Trophoblast cell (in vitro differentiated cells and primary cell): ENCODE data around the gene LYG1.
"Not testable (repeated sequence)": the region's sequence is repeated elsewhere in the genome, so short reads cannot be mapped to it uniquely, and the experiment has no call there.

ENCODE experiments used
- DNase-seq, 2 donors: peaks; one replicate each; pipeline ENCODE4 v3.0.0-alpha.2; 2016
- H2AFZ ChIP-seq: 2 replicates; pipeline ENCODE4 v1.6.1; 2013; ENCODE audit warnings: low read length, moderate library complexity, mild to moderate bottlenecking; ENCODE audit not compliant: insufficient read depth, poor library complexity
- H2AK5ac ChIP-seq: 2 replicates; pipeline ENCODE4 v1.6.1; 2013; ENCODE audit warnings: mild to moderate bottlenecking, low read length
- H2BK120ac ChIP-seq: 2 replicates; pipeline ENCODE4 v1.6.1; 2013; ENCODE audit warnings: low read length, mild to moderate bottlenecking, moderate library complexity; ENCODE audit not compliant: insufficient read depth, poor library complexity
- H2BK12ac ChIP-seq: 2 replicates; pipeline ENCODE4 v1.6.1; 2013; ENCODE audit warnings: mild to moderate bottlenecking, low read length, moderate library complexity
- H2BK5ac ChIP-seq: 2 replicates; pipeline ENCODE4 v1.6.1; 2013; ENCODE audit warnings: low read length, low read depth, moderate library complexity, mild to moderate bottlenecking; ENCODE audit not compliant: poor library complexity
- H3K14ac ChIP-seq: 2 replicates; pipeline ENCODE4 v1.6.1; 2013; ENCODE audit warnings: mild to moderate bottlenecking, low read length
- H3K18ac ChIP-seq: 2 replicates; pipeline ENCODE4 v1.6.1; 2013; ENCODE audit warnings: mild to moderate bottlenecking, low read length
- H3K23ac ChIP-seq: 2 replicates; pipeline ENCODE4 v1.6.1; 2013; ENCODE audit warnings: low read length
- H3K27ac ChIP-seq: 2 replicates; pipeline ENCODE4 v1.5.1; 2013; ENCODE audit warnings: low read depth, mild to moderate bottlenecking, inconsistent platforms, low read length, moderate library complexity
- H3K27me3 ChIP-seq: 2 replicates; pipeline ENCODE4 v1.6.1; 2013; ENCODE audit warnings: inconsistent platforms, mild to moderate bottlenecking, low read length, moderate library complexity; ENCODE audit not compliant: insufficient read depth
- H3K36me3 ChIP-seq, 2 experiments: 1 replicate in 1 of 2; 2 replicates in 1 of 2; pipeline ENCODE4 v1.6.1; 2013; ENCODE audit warnings: low read length in 2 of 2, mild to moderate bottlenecking in 2 of 2, moderate library complexity in 1 of 2; ENCODE audit not compliant: insufficient read depth in 2 of 2, control insufficient read depth in 1 of 2
- H3K4ac ChIP-seq: 2 replicates; pipeline ENCODE4 v1.6.1; 2013; ENCODE audit warnings: low read depth, mild to moderate bottlenecking, low read length, moderate library complexity
- H3K4me1 ChIP-seq, 2 experiments: 1 replicate in 1 of 2; 2 replicates in 1 of 2; pipeline ENCODE4 v1.6.1; 2013; ENCODE audit warnings: low read length in 2 of 2, mild to moderate bottlenecking in 2 of 2, moderate library complexity in 1 of 2; ENCODE audit not compliant: insufficient read depth in 2 of 2, control insufficient read depth in 1 of 2
- H3K4me2 ChIP-seq: 2 replicates; pipeline ENCODE4 v1.6.1; 2013; ENCODE audit warnings: inconsistent platforms, mild to moderate bottlenecking, low read length, moderate library complexity
- H3K4me3 ChIP-seq: 2 replicates; pipeline ENCODE4 v1.5.1; 2013; ENCODE audit warnings: mild to moderate bottlenecking, low read depth, low read length, inconsistent platforms
- H3K79me1 ChIP-seq: one replicate; pipeline ENCODE4 v1.6.1; 2013; ENCODE audit warnings: low read length
- H3K79me2 ChIP-seq: 2 replicates; pipeline ENCODE4 v1.6.1; 2013; ENCODE audit warnings: low read length, mild to moderate bottlenecking; ENCODE audit not compliant: control insufficient read depth, insufficient read depth, poor library complexity
- H3K9ac ChIP-seq: 2 replicates; pipeline ENCODE4 v1.6.1; 2013; ENCODE audit warnings: mild to moderate bottlenecking, low read length
- H3K9me3 ChIP-seq: 2 replicates; pipeline ENCODE4 v1.6.1; 2013; ENCODE audit warnings: low read depth, mild to moderate bottlenecking, control low read depth, inconsistent platforms, low read length; ENCODE audit not compliant: insufficient read depth
- H4K12ac ChIP-seq: 2 replicates; pipeline ENCODE4 v1.6.1; 2013; ENCODE audit warnings: low read depth, mild to moderate bottlenecking, low read length, moderate library complexity
- H4K8ac ChIP-seq: 2 replicates; pipeline ENCODE4 v1.6.1; 2013; ENCODE audit warnings: low read depth, mild to moderate bottlenecking, low read length, moderate library complexity
- H4K91ac ChIP-seq: one replicate; pipeline ENCODE4 v1.6.1; 2013; ENCODE audit warnings: low read depth, mild to moderate bottlenecking, low read length, moderate library complexity
- WGBS: extraction: QIAGEN DNeasy Blood & Tissue Kit; methylation state at CpG from one replicate; pipeline ENCODE4 v1.1.7; 2013; ENCODE audit warnings: missing lambda C conversion rate; ENCODE audit not compliant: insufficient read length, insufficient coverage; ENCODE audit errors: extremely low coverage; 5-methylcytosine and 5-hydroxymethylcytosine counted together

The LYG1 gene

DNA sequence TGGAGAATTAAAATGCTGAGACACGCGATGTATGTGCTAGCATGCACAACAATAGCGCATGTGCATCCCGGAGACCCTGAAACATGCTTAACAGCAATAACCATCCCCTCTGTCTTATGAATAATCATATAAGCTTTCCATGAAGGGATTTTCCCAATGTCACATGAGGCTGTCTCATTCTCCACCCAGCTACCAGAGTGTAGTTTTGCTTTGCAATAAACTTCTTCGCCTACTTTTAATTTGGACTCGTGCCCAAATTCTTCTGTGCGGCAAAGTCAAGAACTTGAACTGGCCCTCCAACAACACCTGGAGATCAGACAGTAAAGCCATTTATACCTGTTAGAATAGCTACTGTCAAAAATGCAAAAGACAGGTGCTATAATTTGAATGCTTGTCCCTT is 15.5 kb downstream of the LYG1 start:
- Histone ChIP-seq H3K79me2 (no peaks in the 10 kb centered on the region), H3K18ac (no peak overlapping the region), H2BK12ac (no peak overlapping the region), H4K8ac (no peak overlapping the region), H3K27me3 (no peaks in the 10 kb centered on the region), H3K4me2 (no peak overlapping the region), H3K4me1 (no peaks in the 10 kb centered on the region), H3K9ac (no peak overlapping the region), H3K27ac (no peak overlapping the region), H3K23ac (no peak overlapping the region), H3K14ac (no peak overlapping the region), H3K4me3 (no peak overlapping the region), H2BK120ac (no peak overlapping the region), H4K91ac (no peak overlapping the region), H4K12ac (no peak overlapping the region), H3K79me1 (no peaks in the 10 kb centered on the region), H3K9me3 (no peaks in the 10 kb centered on the region), H3K4ac (no peak overlapping the region), H2BK5ac (no peak overlapping the region), H3K36me3 (peaks cover 0 to 1% of the 10 kb centered on the region in 2 experiments), H2AK5ac (no peak overlapping the region), H2AFZ (no peak overlapping the region)
- WGBS, result no CpG with 5 or more reads among the region's 7 CpGs
- no peak for DNase-seq

DNA sequence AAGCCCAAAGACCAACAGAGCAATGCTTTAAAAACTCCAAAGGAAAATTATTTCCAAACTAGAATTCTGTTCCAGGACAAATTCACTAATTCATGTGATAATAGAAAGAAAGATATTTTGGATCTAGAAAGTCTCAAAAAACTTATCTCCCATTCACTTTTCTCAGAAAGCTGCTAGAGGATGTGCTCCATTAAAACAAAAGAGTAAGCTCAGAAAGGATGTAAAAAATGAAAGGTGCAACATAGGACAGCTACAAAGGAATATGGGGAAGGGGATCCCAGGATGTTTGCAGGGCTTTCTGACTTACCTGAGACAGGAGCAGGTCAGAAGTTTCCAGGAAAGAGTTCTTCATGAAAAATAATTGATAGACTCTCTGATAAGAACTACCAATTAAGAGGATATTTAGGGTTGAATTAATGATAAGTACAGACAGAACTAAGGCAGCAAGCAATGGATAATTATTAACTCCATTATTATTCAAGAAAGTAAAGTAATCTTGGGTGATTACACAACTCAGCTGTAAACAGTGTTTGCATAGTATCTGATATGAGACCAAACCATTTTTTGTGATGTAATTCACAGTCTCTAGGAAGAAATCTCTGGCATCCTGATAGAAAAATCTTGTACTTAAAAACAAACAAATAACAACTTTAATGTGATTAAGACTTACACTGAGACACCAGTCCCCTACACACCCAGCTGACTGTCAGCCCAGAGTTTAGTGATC is 20.9 kb downstream of the LYG1 start:
- H2BK120ac ChIP-seq, result no peak overlapping the region
- H3K18ac ChIP-seq, result no peak overlapping the region
- H3K36me3 ChIP-seq, result peaks cover 0 to 1% of the 10 kb centered on the region in 2 experiments
- H3K4me2 ChIP-seq, result no peak overlapping the region
- H3K79me2 ChIP-seq, result no peaks in the 10 kb centered on the region
- no peak overlapping the region for H4K8ac ChIP-seq
- H4K12ac ChIP-seq, result no peak overlapping the region
- no peak overlapping the region for H2BK12ac ChIP-seq
- peak in 1 of 2 donors; percentile 74 for DNase-seq
- H3K14ac ChIP-seq, result no peak overlapping the region
- no peak overlapping the region for H3K27ac ChIP-seq
- no peak overlapping the region for H3K4ac ChIP-seq
- H4K91ac ChIP-seq, result no peak overlapping the region
- H2AK5ac ChIP-seq, result no peak overlapping the region
- H3K4me3 ChIP-seq, result no peak overlapping the region
- no peaks in the 10 kb centered on the region for H3K27me3 ChIP-seq
- no peak overlapping the region for H2BK5ac ChIP-seq
- no peak overlapping the region for H3K23ac ChIP-seq
- H3K9me3 ChIP-seq, result peaks cover 1% of the 10 kb centered on the region
- H2AFZ ChIP-seq, result no peak overlapping the region
- no peak overlapping the region for H3K9ac ChIP-seq
- no peaks in the 10 kb centered on the region for H3K79me1 ChIP-seq
- no peaks in the 10 kb centered on the region for H3K4me1 ChIP-seq

DNA sequence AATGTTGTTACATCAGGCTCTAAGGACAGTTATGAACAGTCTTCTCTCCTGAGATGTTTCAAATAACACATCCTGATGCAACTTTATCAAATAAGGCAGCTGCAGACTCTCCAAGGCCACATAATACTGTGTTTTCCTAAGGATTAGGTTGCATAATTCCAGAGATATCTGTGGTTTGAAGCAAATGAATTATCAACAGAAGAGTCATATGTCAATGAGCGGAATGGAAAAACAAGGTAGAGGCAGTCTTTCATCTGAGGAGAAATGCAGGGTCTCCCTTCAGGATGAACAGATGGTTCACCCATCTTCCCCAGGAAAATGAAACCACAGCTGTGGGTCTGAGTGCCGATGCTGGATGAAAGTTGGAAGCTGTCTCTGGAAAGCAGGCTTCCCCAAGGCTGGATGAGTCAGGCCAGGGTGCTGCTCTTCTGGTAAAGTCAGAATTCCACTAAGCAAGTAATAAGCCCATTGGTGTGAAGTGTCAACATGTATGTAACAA is 22.2 kb downstream of the LYG1 start:
- H3K4me1 ChIP-seq, result no peaks in the 10 kb centered on the region
- H4K8ac ChIP-seq, result no peak overlapping the region
- no peak overlapping the region for H3K4ac ChIP-seq
- H3K36me3 ChIP-seq, result no peaks in the 10 kb centered on the region
- WGBS, result no CpG with 5 or more reads among the region's 2 CpGs
- no peak overlapping the region for H3K23ac ChIP-seq
- H2BK120ac ChIP-seq, result no peak overlapping the region
- H3K79me1 ChIP-seq, result no peaks in the 10 kb centered on the region
- no peak overlapping the region for H2BK12ac ChIP-seq
- peak; percentile 93 to 94 for DNase-seq
- H2AFZ ChIP-seq, result no peak overlapping the region
- no peak overlapping the region for H3K27ac ChIP-seq
- no peak overlapping the region for H3K4me2 ChIP-seq
- no peak overlapping the region for H2AK5ac ChIP-seq
- H3K14ac ChIP-seq, result no peak overlapping the region
- H3K9me3 ChIP-seq, result peaks cover 1% of the 10 kb centered on the region
- H3K4me3 ChIP-seq, result no peak overlapping the region
- H4K12ac ChIP-seq, result no peak overlapping the region
- no peaks in the 10 kb centered on the region for H3K27me3 ChIP-seq
- H4K91ac ChIP-seq, result no peak overlapping the region
- no peak overlapping the region for H3K9ac ChIP-seq
- H2BK5ac ChIP-seq, result no peak overlapping the region
- H3K18ac ChIP-seq, result no peak overlapping the region
- no peaks in the 10 kb centered on the region for H3K79me2 ChIP-seq

DNA sequence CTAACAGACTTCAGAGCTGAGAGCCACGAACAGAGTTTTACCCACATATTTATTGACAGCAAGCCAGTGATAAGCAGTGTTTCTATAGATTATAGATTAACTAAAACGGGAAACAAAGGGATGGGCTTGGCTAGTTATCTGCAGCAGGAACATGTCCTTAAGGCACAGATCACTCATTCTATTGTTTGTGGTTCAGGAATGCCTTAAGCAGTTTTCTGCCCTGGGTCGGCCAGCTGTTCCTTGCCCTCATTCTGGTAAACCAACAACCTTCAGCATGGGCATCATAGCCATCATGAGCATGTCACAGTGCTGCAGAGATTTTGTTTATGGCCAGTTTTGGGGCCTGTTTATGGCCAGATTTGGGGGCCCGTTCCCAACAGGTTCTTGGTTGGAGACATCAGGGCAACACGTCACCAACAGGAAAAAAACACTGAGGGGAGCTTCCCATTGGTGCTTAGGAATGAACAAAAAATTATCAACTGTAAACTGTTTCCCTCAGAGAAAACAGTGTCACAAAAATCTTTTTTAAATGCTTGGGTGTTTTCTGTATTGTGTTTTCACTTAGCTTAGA is 22.7 kb downstream of the LYG1 start:
- H3K27me3 ChIP-seq, H2BK12ac ChIP-seq, H2AFZ ChIP-seq, H2AK5ac ChIP-seq, H2BK5ac ChIP-seq, H3K36me3 ChIP-seq, H3K9ac ChIP-seq, H3K4ac ChIP-seq, H3K79me1 ChIP-seq, DNase-seq, H3K18ac ChIP-seq, H3K4me1 ChIP-seq, H3K4me3 ChIP-seq, H3K23ac ChIP-seq, H2BK120ac ChIP-seq, H3K4me2 ChIP-seq, H3K14ac ChIP-seq, H4K12ac ChIP-seq, H4K8ac ChIP-seq, H3K9me3 ChIP-seq, H4K91ac ChIP-seq, H3K27ac ChIP-seq, H3K79me2 ChIP-seq: not testable (repeated sequence)
- WGBS, result no CpG with 5 or more reads among the region's 5 CpGs
